HepG2 (cell line): ENCODE measurements around the gene EPM2AIP1. TPM values are rescaled to one million over a fixed set of nuclear protein-coding genes. Genes with fewer than 3 reads are reported as not detected.

Experiments used
- ATAC-seq: fragments of 200-7000 bp; cut with Tn5 transposase; 3 replicates; pipeline ENCODE4 v1.9.1; 2020; ENCODE audit warnings: mild to moderate bottlenecking, moderate library complexity
- BruUV-seq: library from RNA; stranded (reverse); fragments of 400-500 nt; replicated peaks from 2 replicates; lab custom pipeline; 2021; lab: Mats Ljungman, UMichigan
- CTCF ChIA-PET: fragments of 300-600 bp; formaldehyde crosslinking; extraction: SDS; loops from one replicate; lab custom pipeline; 2021; ENCODE audit warnings: low total read pairs, inconsistent platforms, low intra/inter-chr PET ratio; lab: Yijun Ruan, JAX
- POLR2A ChIA-PET: fragments of 350-600 bp; sonication (Branson Sonifier 250); formaldehyde crosslinking; loops from one replicate; lab custom pipeline; 2020; ENCODE audit warnings: antibody characterized with exemption, inconsistent platforms; lab: Yijun Ruan, JAX
- DNase-seq: peaks from one replicate; pipeline ENCODE4 v3.0.0-alpha.2; 2015; ENCODE audit warnings: low spot score
- FAIRE-seq: peaks from 3 replicates; lab custom pipeline; 2011; peaks lifted over from hg19 to GRCh38; lab: Jason Lieb, UNC
- H2AFZ ChIP-seq: one replicate; pipeline ENCODE4 v1.6.1; 2011; ENCODE audit warnings: low read length, inconsistent platforms
- H3K27ac ChIP-seq: fragments of 300-600 bp; 3 replicates; pipeline ENCODE4 v1.8.0; 2011; ENCODE audit warnings: mixed run types, mild to moderate bottlenecking, mixed read lengths, low read length, inconsistent platforms; ENCODE audit not compliant: insufficient read depth; ENCODE audit errors: extremely low read length
- H3K27me3 ChIP-seq, 2 experiments: fragments of 200-600 bp in 1 of 2; 2 replicates in 1 of 2; 3 replicates in 1 of 2; pipeline versions ENCODE4 v1.6.0 to v1.8.0; 2011; ENCODE audit warnings: low read length in 2 of 2, mild to moderate bottlenecking in 2 of 2, moderate library complexity in 2 of 2, inconsistent platforms in 1 of 2; ENCODE audit not compliant: insufficient read depth in 2 of 2, control insufficient read depth in 1 of 2
- H3K36me3 ChIP-seq, 2 experiments: fragments of 200-600 bp in 1 of 2; replicated peaks in 1 of 2; 2 replicates in 1 of 2; 3 replicates in 1 of 2; pipeline versions ENCODE4 v1.5.1 to v1.8.0; 2011; ENCODE audit warnings: low read length in 2 of 2, inconsistent platforms in 1 of 2; ENCODE audit not compliant: insufficient read depth in 2 of 2, control insufficient read depth in 1 of 2
- H3K4me1 ChIP-seq: 2 replicates; pipeline ENCODE4 v1.5.1; 2012; ENCODE audit warnings: low read length, inconsistent platforms; ENCODE audit not compliant: insufficient read depth
- H3K4me2 ChIP-seq: 2 replicates; pipeline ENCODE4 v1.6.0; 2011; ENCODE audit warnings: low read depth, low read length, inconsistent platforms
- H3K4me3 ChIP-seq, 3 experiments: fragments of 200-600 bp in 1 of 3; sonication (generic), shearing (Covaris generic) in 1 of 3; replicated peaks in 1 of 3; 2 replicates each; pipeline ENCODE4 v1.5.1; 2011 to 2016; ENCODE audit warnings: low read length in 3 of 3, inconsistent platforms in 2 of 3, low read depth in 2 of 3, mild to moderate bottlenecking in 2 of 3, control low read depth in 1 of 3, mixed read lengths in 1 of 3; ENCODE audit not compliant: insufficient read depth in 1 of 3
- H3K79me2 ChIP-seq: one replicate; pipeline ENCODE4 v1.6.1; 2011; ENCODE audit warnings: low read length, inconsistent platforms; ENCODE audit not compliant: insufficient read depth
- H3K9ac ChIP-seq: 2 replicates; pipeline ENCODE4 v1.6.0; 2011; ENCODE audit warnings: mild to moderate bottlenecking, low read depth, low read length, inconsistent platforms; ENCODE audit not compliant: insufficient read depth
- H3K9me3 ChIP-seq: 2 replicates; pipeline ENCODE4 v1.5.1; 2012; ENCODE audit warnings: mild to moderate bottlenecking, low read length
- H4K20me1 ChIP-seq: 2 replicates; pipeline ENCODE4 v1.6.0; 2011; ENCODE audit warnings: inconsistent platforms, mild to moderate bottlenecking, low read length, moderate library complexity; ENCODE audit not compliant: insufficient read depth
- ARID4A ChIP-seq: sonication (generic); formaldehyde crosslinking; IDR thresholded peaks from 2 replicates; pipeline ENCODE4 v1.5.0; 2020; ENCODE audit warnings: mild to moderate bottlenecking, missing genetic modification reagents, borderline replicate concordance
- DRAP1 ChIP-seq: IDR thresholded peaks from 2 replicates; pipeline ENCODE4 v1.6.1; 2016; ENCODE audit warnings: missing genetic modification reagents, missing compliant biosample characterization
- EZH2 ChIP-seq: conservative IDR thresholded peaks from 2 replicates; pipeline ENCODE4 v1.6.1; 2012; ENCODE audit warnings: mild to moderate bottlenecking, low read depth, low read length, moderate library complexity
- MBD4 ChIP-seq: IDR thresholded peaks from 2 replicates; pipeline ENCODE4 v1.6.1; 2012; ENCODE audit warnings: low read length, inconsistent platforms, borderline replicate concordance
- MEIS2 ChIP-seq: sonication (generic); formaldehyde crosslinking; IDR thresholded peaks from 2 replicates; pipeline ENCODE4 v1.9.0; 2021; ENCODE audit warnings: mild to moderate bottlenecking, missing genetic modification reagents
- SP140L ChIP-seq: sonication (generic); formaldehyde crosslinking; IDR thresholded peaks from 2 replicates; pipeline ENCODE4 v1.4.0; 2020; ENCODE audit warnings: missing genetic modification reagents, borderline replicate concordance
- SPEN ChIP-seq: sonication (generic); formaldehyde crosslinking; IDR thresholded peaks from 2 replicates; pipeline ENCODE4 v1.5.1; 2020; ENCODE audit warnings: low read depth, mild to moderate bottlenecking, missing genetic modification reagents
- ZNF383 ChIP-seq: sonication (generic); formaldehyde crosslinking; IDR thresholded peaks from 2 replicates; pipeline ENCODE4 v1.4.0; 2020; ENCODE audit warnings: missing genetic modification reagents, mild to moderate bottlenecking, borderline replicate concordance
- WGBS: methylation state at CpG from one replicate; pipeline ENCODE4 v1.1.6; 2017; ENCODE audit warnings: low lambda C conversion rate; 5-methylcytosine and 5-hydroxymethylcytosine counted together
- in situ Hi-C: cut with HindIII; loops from 2 replicates; pipeline ENCODE4 v1.10.0; 2017; ENCODE audit warnings: low pct_unique_long_range_greater_than_20kb; ENCODE audit not compliant: extremely low pct_ligation_motif_present
- intact Hi-C: fragments of 100-400 bp; cut with micrococcal nuclease; formaldehyde crosslinking; loops from one replicate; pipeline ENCODE4 v1.10.0; 2022; ENCODE audit not compliant: unreplicated experiment
- polyA plus RNA-seq, 8 experiments: library from polyadenylated mRNA; depleted of rRNA in 3 of 8; stranded (reverse) in 7 of 8; unstranded in 1 of 8; fragments of >200 nt; fragmentation: Illumina TruSeq in 4 of 8; extraction: Trizol in 4 of 8; gene quantifications; 2 replicates each; pipeline versions ENCODE4 v1.2.1 to v1.2.3, GENCODE V29; 2011 to 2016; ENCODE audit warnings: low read depth in 4 of 8, missing spikeins in 1 of 8, mixed read lengths in 1 of 8; ENCODE audit not compliant: insufficient read depth in 1 of 8
- total RNA-seq, 5 experiments: library from RNA; depleted of rRNA; stranded (reverse); fragments of >200 nt; fragmentation: Illumina TruSeq; extraction: Trizol; gene quantifications; 2 replicates each; pipeline ENCODE4 v1.2.3, GENCODE V29; 2016; ENCODE audit warnings: low read depth in 1 of 5
- TF ChIP-seq, protein P1 (sequence below): sonication (generic); formaldehyde crosslinking; IDR thresholded peaks from 2 replicates; pipeline ENCODE4 v1.4.0; 2020; ENCODE audit warnings: missing genetic modification reagents

Gene EPM2AIP1
- total and polyA plus RNA-seq, 2 of the 13 experiments (the other 11 are each of a cell fraction or from before 2014, with no cell fraction given) = 10.7 to 23.0 TPM

- Histone ChIP-seq H3K4me1 (no peaks in the 10 kb centered on the region), H3K9me3 (no peaks in the 10 kb centered on the region), H2AFZ (no peak overlapping the region), H4K20me1 (no peaks in the 10 kb centered on the region), H3K27me3 (no peaks in the 10 kb centered on the region), H3K36me3 (peaks cover 14 to 81% of the 10 kb centered on the region in 2 experiments), H3K4me3 (no peak overlapping the region), H3K4me2 (no peak overlapping the region), H3K79me2 (no peaks in the 10 kb centered on the region), H3K27ac (no peak overlapping the region), H3K9ac (no peak overlapping the region)
- CTCF ChIA-PET = no interaction called here
- DNase-seq = no peak
- POLR2A ChIA-PET = no interaction called here
- no peak for TF ChIP-seq MEIS2 (CRISPR knock-in tag)
- no peak for TF ChIP-seq SP140L
- no peak for TF ChIP-seq SPEN (CRISPR knock-in tag)
- TF ChIP-seq DRAP1 (CRISPR knock-in tag) = no peak
- TF ChIP-seq, protein P1, sequence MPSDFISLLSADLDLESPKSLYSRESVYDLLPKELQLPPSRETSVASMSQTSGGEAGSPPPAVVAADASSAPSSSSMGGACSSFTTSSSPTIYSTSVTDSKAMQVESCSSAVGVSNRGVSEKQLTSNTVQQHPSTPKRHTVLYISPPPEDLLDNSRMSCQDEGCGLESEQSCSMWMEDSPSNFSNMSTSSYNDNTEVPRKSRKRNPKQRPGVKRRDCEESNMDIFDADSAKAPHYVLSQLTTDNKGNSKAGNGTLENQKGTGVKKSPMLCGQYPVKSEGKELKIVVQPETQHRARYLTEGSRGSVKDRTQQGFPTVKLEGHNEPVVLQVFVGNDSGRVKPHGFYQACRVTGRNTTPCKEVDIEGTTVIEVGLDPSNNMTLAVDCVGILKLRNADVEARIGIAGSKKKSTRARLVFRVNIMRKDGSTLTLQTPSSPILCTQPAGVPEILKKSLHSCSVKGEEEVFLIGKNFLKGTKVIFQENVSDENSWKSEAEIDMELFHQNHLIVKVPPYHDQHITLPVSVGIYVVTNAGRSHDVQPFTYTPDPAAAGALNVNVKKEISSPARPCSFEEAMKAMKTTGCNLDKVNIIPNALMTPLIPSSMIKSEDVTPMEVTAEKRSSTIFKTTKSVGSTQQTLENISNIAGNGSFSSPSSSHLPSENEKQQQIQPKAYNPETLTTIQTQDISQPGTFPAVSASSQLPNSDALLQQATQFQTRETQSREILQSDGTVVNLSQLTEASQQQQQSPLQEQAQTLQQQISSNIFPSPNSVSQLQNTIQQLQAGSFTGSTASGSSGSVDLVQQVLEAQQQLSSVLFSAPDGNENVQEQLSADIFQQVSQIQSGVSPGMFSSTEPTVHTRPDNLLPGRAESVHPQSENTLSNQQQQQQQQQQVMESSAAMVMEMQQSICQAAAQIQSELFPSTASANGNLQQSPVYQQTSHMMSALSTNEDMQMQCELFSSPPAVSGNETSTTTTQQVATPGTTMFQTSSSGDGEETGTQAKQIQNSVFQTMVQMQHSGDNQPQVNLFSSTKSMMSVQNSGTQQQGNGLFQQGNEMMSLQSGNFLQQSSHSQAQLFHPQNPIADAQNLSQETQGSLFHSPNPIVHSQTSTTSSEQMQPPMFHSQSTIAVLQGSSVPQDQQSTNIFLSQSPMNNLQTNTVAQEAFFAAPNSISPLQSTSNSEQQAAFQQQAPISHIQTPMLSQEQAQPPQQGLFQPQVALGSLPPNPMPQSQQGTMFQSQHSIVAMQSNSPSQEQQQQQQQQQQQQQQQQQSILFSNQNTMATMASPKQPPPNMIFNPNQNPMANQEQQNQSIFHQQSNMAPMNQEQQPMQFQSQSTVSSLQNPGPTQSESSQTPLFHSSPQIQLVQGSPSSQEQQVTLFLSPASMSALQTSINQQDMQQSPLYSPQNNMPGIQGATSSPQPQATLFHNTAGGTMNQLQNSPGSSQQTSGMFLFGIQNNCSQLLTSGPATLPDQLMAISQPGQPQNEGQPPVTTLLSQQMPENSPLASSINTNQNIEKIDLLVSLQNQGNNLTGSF = no peak
- no peak for TF ChIP-seq ZNF383 (CRISPR knock-in tag)
- TF ChIP-seq EZH2 = no peak
- TF ChIP-seq ARID4A (CRISPR knock-in tag) = no peak
- no peak for TF ChIP-seq MBD4
- FAIRE-seq = no peak
- no TSS peak for BruUV-seq
- ATAC-seq = no peak
- in situ Hi-C loops (no loop called here), intact Hi-C loops (no loop called here)
- 97% methylated on average over 5 of the region's 5 CpGs for WGBS
Observed at GRCh38 chr3:37015642-37016041, 22.7 kb upstream of the EPM2AIP1 start.
